Measurements from ENCODE around the gene PGGHG. TPM values are rescaled to one million over a fixed set of nuclear protein-coding genes. Genes with fewer than 3 reads are reported as not detected.
"Not testable (repeated sequence)": the region's sequence is repeated elsewhere in the genome, so short reads cannot be mapped to it uniquely, and the experiment has no call there.

PGGHG gene
- total RNA-seq, 1 donor from 2014 or later: 20.5 TPM

DNA sequence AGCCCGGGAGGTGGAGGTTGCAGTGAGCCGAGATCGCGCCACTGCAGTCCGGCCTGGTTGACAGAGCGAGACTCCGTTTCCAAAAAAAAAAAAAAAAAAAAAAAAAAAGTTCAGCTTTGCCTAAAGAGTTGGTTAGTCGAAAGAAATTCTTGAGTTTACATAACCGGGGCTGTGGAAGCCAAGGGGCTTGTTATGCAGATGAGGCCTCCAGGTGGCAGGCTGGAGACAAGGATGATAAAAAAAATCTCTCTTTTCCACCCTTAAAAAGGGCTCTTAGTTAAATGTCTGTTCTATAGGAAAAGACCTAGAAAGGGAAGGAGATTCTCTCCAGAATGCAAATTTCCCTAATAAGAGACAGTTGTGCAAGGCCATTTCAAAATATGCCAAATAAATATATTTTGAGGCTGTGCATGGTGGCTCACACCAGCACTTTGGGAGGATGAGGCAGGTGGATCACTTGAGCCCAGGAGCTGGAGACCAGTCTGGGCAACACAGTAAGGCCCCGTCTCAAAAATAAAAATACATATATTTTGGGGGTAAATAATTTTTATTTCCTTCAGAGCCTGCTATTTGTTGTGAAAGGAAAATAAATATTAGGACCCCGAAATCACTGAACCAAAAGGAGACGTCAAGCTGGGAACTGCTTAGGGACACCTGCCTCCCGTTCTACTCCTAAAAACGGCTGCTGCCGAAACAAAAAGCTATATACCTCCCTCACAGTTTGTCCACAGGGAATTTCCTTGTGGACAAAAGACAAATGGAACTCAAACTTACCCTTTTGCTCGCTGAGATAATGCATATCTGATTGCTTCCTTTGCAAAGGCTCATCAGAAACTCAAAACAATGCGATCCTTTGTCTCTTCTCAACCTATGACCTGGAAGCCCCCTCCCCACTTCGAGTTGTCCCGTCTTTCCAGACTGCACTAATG, 16.3 kb downstream of the PGGHG start:
- Histone ChIP-seq H3K4me2 (peak overlapping the region; percentile 63), H3K27ac (peak overlapping the region; percentile 82), H3K4me3 (peak overlapping the region; percentile 4), H3K36me3 (no peaks in the 10 kb centered on the region), H3K9ac (no peak overlapping the region), H3K79me2 (ENCODE audit: low read depth) (peaks cover 3% of the 10 kb centered on the region), H4K20me1 (ENCODE audit: low read depth) (no peaks in the 10 kb centered on the region), H3K27me3 (no peaks in the 10 kb centered on the region), H2AFZ (replicated peaks) (no peak overlapping the region), H3K9me3 (ENCODE audit: low read depth) (no peaks in the 10 kb centered on the region), H3F3A (ENCODE audit: low read depth) (peaks cover 44% of the 10 kb centered on the region), H3K4me1 (peaks cover 38% of the 10 kb centered on the region)
- Mint-ChIP-seq H3K27ac (peak overlapping the region; percentile 16), H3K4me3 (peak overlapping the region; percentile 60), H3K27me3 (ENCODE audit: insufficient read depth, low read depth) (peaks cover 5% of the 10 kb centered on the region), H3K9me3 (peaks cover 16% of the 10 kb centered on the region), H3K4me1 (peaks cover 50% of the 10 kb centered on the region), H3K36me3 (no peaks in the 10 kb centered on the region)
- TF ChIP-seq, protein P1, sequence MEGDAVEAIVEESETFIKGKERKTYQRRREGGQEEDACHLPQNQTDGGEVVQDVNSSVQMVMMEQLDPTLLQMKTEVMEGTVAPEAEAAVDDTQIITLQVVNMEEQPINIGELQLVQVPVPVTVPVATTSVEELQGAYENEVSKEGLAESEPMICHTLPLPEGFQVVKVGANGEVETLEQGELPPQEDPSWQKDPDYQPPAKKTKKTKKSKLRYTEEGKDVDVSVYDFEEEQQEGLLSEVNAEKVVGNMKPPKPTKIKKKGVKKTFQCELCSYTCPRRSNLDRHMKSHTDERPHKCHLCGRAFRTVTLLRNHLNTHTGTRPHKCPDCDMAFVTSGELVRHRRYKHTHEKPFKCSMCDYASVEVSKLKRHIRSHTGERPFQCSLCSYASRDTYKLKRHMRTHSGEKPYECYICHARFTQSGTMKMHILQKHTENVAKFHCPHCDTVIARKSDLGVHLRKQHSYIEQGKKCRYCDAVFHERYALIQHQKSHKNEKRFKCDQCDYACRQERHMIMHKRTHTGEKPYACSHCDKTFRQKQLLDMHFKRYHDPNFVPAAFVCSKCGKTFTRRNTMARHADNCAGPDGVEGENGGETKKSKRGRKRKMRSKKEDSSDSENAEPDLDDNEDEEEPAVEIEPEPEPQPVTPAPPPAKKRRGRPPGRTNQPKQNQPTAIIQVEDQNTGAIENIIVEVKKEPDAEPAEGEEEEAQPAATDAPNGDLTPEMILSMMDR (IDR thresholded peaks at IDR 0.05): peak; percentile 61
- TF ChIP-seq EZH2 (IDR thresholded peaks at IDR 0.05) (no peak), EZH2phosphoT487 (IDR thresholded peaks at IDR 0.05) (peak; percentile 38)
- DNase-seq (ENCODE audit: low spot score): peak; percentile 81

DNA sequence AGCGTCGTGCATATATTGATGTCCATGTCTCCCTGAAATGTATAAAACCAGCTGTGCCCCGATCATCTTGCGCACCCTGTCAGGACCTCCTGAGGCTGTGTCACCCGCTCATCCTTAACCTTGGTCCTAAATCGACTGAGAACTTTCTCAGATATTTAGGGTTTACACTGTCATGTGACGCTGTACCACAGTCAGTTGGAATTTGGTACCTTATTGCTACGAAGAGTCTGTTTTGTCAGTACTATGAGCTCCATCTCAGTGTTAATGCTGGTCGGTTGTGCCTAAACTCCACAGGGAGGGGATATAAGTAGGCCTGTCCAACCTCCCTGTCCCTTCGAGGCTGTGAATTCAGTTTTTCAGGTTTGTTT, 16.9 kb downstream of the PGGHG start:
- H3K4me3 Mint-ChIP-seq: peak overlapping the region; percentile 60
- H3K79me2 ChIP-seq (ENCODE audit: low read depth): peaks cover 3% of the 10 kb centered on the region
- no peaks in the 10 kb centered on the region for H3K27me3 ChIP-seq
- no peak overlapping the region for H3K4me3 ChIP-seq
- H3K36me3 ChIP-seq: no peaks in the 10 kb centered on the region
- H3K4me1 Mint-ChIP-seq: peaks cover 44% of the 10 kb centered on the region
- H3K4me2 ChIP-seq: peak overlapping the region; percentile 63
- no peaks in the 10 kb centered on the region for H3K36me3 Mint-ChIP-seq
- peak overlapping the region; percentile 16 for H3K27ac Mint-ChIP-seq
- H3F3A ChIP-seq (ENCODE audit: low read depth): peaks cover 38% of the 10 kb centered on the region
- H3K27ac ChIP-seq: peak overlapping the region; percentile 82
- H4K20me1 ChIP-seq (ENCODE audit: low read depth): no peaks in the 10 kb centered on the region
- no peaks in the 10 kb centered on the region for H3K9me3 ChIP-seq (ENCODE audit: low read depth)
- H3K9ac ChIP-seq: no peak overlapping the region
- peaks cover 34% of the 10 kb centered on the region for H3K4me1 ChIP-seq
- H2AFZ ChIP-seq (replicated peaks): no peak overlapping the region
- no peak for TF ChIP-seq EZH2phosphoT487 (IDR thresholded peaks at IDR 0.05)
- TF ChIP-seq EZH2 (IDR thresholded peaks at IDR 0.05): no peak
- TF ChIP-seq, protein P1 (IDR thresholded peaks at IDR 0.05): no peak
- peaks cover 16% of the 10 kb centered on the region for H3K9me3 Mint-ChIP-seq
- peaks cover 5% of the 10 kb centered on the region for H3K27me3 Mint-ChIP-seq (ENCODE audit: insufficient read depth, low read depth)
- peak; percentile 24 for DNase-seq (ENCODE audit: low spot score)

DNA sequence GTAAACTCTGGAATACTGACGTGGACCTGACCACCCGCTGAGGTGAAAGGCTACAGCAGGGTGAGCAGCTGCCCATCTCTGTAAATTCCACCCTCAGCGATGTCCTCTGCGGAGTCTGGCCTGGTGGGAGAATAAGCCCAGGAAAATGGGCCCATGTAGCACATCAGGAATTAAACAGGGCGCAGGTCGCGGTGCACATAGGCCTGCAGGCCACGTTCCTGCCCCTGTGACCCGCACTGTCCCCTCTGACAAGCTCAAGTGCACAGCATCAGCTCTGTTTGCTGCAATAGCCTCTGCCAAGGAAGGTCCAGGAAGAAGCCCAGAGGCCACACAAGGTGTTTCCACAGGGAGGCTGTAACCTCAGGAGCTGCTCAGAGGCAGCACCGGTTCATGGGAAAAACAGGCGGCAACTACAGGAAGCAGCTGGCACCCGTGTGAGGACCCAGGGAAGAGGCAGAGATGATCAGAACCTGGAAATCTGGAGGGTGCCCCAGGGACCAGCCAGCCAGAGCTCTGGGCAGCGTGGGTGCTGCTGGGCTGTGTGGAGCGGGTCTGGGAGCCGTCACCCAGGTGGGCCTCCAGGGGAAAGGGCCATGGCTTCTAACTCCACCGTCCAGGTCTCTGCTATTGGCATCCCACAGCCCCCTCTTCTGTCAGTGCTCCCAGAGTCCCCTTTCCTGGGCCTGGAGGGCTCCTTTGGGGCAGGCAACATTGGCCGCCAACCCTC, 17.9 kb downstream of the PGGHG start:
- no peaks in the 10 kb centered on the region for H3K9me3 ChIP-seq (ENCODE audit: low read depth)
- H3K4me1 ChIP-seq: peaks cover 35% of the 10 kb centered on the region
- TF ChIP-seq, protein P1 (IDR thresholded peaks at IDR 0.05): no peak
- TF ChIP-seq EZH2phosphoT487 (IDR thresholded peaks at IDR 0.05) (no peak), EZH2 (IDR thresholded peaks at IDR 0.05) (no peak)
- H3K36me3 Mint-ChIP-seq: no peaks in the 10 kb centered on the region
- no peak for DNase-seq (ENCODE audit: low spot score)
- peak overlapping the region; percentile 6 for H3K27ac ChIP-seq
- H3K27me3 ChIP-seq: peaks cover 5% of the 10 kb centered on the region
- H3K4me3 Mint-ChIP-seq: peak overlapping the region; percentile 67
- H3K4me1 Mint-ChIP-seq: peaks cover 43% of the 10 kb centered on the region
- no peaks in the 10 kb centered on the region for H3K36me3 ChIP-seq
- no peak overlapping the region for H3K4me3 ChIP-seq
- H3K9ac ChIP-seq: no peak overlapping the region
- no peaks in the 10 kb centered on the region for H4K20me1 ChIP-seq (ENCODE audit: low read depth)
- peaks cover 5% of the 10 kb centered on the region for H3K27me3 Mint-ChIP-seq (ENCODE audit: insufficient read depth, low read depth)
- peaks cover 40% of the 10 kb centered on the region for H3F3A ChIP-seq (ENCODE audit: low read depth)
- peaks cover 3% of the 10 kb centered on the region for H3K79me2 ChIP-seq (ENCODE audit: low read depth)
- peak overlapping the region; percentile 63 for H3K4me2 ChIP-seq
- peak overlapping the region; percentile 66 for H3K27ac Mint-ChIP-seq
- H2AFZ ChIP-seq (replicated peaks): no peak overlapping the region
- peaks cover 12% of the 10 kb centered on the region for H3K9me3 Mint-ChIP-seq

DNA sequence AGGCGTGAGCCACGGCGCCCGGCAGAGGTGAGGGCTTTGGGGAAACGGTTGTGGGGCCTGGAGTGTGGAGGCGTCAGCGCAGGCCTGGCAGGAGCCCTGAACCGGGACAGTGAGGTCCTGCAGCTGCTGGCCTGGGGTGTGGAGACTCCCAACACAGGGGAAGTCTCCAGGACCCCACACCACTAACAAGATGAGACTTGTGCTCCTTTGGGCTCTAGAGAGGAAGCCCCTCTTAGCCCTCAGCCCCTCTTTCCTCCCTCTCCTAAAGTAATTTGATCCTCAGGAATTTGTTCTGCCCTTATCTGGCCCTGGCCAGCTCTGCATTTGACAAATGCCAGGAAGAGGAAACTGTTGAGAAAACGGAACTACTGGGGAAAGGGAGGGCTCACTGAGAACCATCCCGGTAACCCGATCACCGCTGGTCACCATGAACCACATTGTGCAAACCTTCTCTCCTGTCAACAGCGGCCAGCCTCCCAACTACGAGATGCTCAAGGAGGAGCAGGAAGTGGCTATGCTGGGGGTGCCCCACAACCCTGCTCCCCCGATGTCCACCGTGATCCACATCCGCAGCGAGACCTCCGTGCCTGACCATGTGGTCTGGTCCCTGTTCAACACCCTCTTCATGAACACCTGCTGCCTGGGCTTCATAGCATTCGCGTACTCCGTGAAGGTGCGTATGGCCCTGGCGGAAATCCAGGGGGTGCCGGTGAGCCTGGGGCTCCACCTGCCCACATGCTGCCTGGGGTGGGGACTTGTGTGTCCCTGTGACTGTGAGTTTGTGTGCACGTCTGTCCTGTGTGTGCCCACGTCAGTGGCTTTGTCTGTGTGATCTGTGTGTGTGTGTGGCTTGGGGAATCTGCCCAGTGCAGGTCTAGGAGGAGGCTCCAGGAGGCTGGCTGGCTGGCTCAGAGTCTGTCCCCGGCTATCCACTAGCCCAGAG, 19.1 kb downstream of the PGGHG start, which contains the start of gene IFITM2:
IFITM2 (plus strand) TSS at position 51 of the 943 bp plus-strand sequence; CDS start at position 428, 377 bp downstream.
- Histone ChIP-seq H3K4me3 (peak within 1 kb of the TSS; percentile 41), H3F3A (ENCODE audit: low read depth) (peaks cover 52% of the 10 kb centered on the region), H3K27me3 (peaks cover 10% of the 10 kb centered on the region), H3K4me1 (peaks cover 46% of the 10 kb centered on the region), H3K27ac (peak within 1 kb of the TSS; percentile 6), H3K4me2 (peak within 1 kb of the TSS; percentile 74)
- peaks cover 54% of the 10 kb centered on the region for H3K4me1 Mint-ChIP-seq
- H3K36me3 Mint-ChIP-seq; H3K9me3 Mint-ChIP-seq; H3K79me2 ChIP-seq (ENCODE audit: low read depth); H3K9ac ChIP-seq; H3K9me3 ChIP-seq (ENCODE audit: low read depth); H4K20me1 ChIP-seq (ENCODE audit: low read depth); H2AFZ ChIP-seq (replicated peaks); H3K36me3 ChIP-seq; H3K27me3 Mint-ChIP-seq (ENCODE audit: insufficient read depth, low read depth): not testable (repeated sequence)
- peak within 1 kb of the TSS; percentile 92 for H3K4me3 Mint-ChIP-seq
- DNase-seq (ENCODE audit: low spot score): peak; percentile 86
- H3K27ac Mint-ChIP-seq: peak within 1 kb of the TSS; percentile 97
